GM21367 (cell line): Measurements from ENCODE around the gene IL13.

Source experiments
- ATAC-seq: cut with Tn5 transposase; IDR thresholded peaks from one replicate; pipeline ENCODE4 v1.9.1; 2021; ENCODE audit not compliant: unreplicated experiment

Gene IL13

GRCh38 chr5:132655821-132656773, 1.9 kb upstream of the IL13 start:
- ATAC-seq = no peak

GRCh38 chr5:132656774-132657355, 1.1 kb upstream of the IL13 start:
- no peak for ATAC-seq

GRCh38 chr5:132658381-132659302, 669 bp downstream of the IL13 start:
- no peak for ATAC-seq

- no peak for ATAC-seq
These were observed 1.9 kb downstream of the IL13 start for GRCh38 chr5:132659598-132660493.

- no peak for ATAC-seq
These were observed 3.4 kb downstream of the IL13 start for GRCh38 chr5:132661231-132662003.

- ATAC-seq = no peak
These were observed 4.0 kb downstream of the IL13 start for GRCh38 chr5:132662004-132662401.

GRCh38 chr5:132662925-132663770, 5.2 kb downstream of the IL13 start:
- ATAC-seq = peak; percentile 47

- peak; percentile 40 for ATAC-seq
These were observed 6.1 kb downstream of the IL13 start for GRCh38 chr5:132663771-132664695.

GRCh38 chr5:132664696-132665209, 6.8 kb downstream of the IL13 start:
- no peak for ATAC-seq

- no peak for ATAC-seq
These were observed 7.7 kb downstream of the IL13 start for GRCh38 chr5:132665574-132666080.

- no peak for ATAC-seq
These were observed 8.5 kb downstream of the IL13 start for GRCh38 chr5:132666310-132667123.

GRCh38 chr5:132667309-132667708, 9.3 kb downstream of the IL13 start:
- no peak for ATAC-seq

- ATAC-seq = no peak
These were observed 10.1 kb downstream of the IL13 start for GRCh38 chr5:132667761-132668705.

GRCh38 chr5:132668706-132669454, 10.9 kb downstream of the IL13 start:
- no peak for ATAC-seq

- ATAC-seq = no peak
These were observed 11.5 kb downstream of the IL13 start for GRCh38 chr5:132669455-132669820.
